Measurements from ENCODE around the gene KCNF1.

KCNF1 gene

DNA sequence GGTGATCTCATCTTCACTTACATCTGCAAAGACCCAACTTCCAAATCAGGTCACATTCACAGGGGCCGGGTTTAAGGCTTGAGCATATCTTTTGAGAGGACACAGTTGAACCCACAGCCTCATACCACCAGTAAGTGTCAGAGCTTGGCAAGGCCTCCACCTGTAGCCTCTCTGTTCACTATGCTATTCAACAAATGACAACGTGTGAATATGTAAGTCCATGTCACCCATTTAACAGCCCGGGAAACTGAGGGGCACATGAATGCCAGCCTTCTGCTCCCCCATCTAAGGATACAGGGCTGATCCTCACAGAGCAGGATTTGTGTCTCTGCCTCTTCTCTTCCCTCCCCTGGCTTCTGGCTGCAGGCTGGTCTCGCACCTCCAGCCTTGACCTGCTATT, 3.5 kb upstream of the KCNF1 start:
- Histone ChIP-seq H3K36me3 (ENCODE audit: insufficient read depth, low read length) (no peaks in the 10 kb centered on the region), H3K4me3 (ENCODE audit: low read depth in 1 of 2, low read length in 2 of 2) (no peak overlapping the region), H3K27ac (ENCODE audit: low read depth, low read length) (no peak overlapping the region), H3K9me3 (ENCODE audit: low read length) (no peaks in the 10 kb centered on the region), H3K9ac (ENCODE audit: low read length) (no peak overlapping the region), H3K4me1 (ENCODE audit: insufficient read depth, low read length) (no peaks in the 10 kb centered on the region), H3K27me3 (ENCODE audit: control insufficient read depth in 1 of 2, insufficient read depth in 2 of 2, low read length in 2 of 2) (peaks cover 0 to 17% of the 10 kb centered on the region in 2 donors)

DNA sequence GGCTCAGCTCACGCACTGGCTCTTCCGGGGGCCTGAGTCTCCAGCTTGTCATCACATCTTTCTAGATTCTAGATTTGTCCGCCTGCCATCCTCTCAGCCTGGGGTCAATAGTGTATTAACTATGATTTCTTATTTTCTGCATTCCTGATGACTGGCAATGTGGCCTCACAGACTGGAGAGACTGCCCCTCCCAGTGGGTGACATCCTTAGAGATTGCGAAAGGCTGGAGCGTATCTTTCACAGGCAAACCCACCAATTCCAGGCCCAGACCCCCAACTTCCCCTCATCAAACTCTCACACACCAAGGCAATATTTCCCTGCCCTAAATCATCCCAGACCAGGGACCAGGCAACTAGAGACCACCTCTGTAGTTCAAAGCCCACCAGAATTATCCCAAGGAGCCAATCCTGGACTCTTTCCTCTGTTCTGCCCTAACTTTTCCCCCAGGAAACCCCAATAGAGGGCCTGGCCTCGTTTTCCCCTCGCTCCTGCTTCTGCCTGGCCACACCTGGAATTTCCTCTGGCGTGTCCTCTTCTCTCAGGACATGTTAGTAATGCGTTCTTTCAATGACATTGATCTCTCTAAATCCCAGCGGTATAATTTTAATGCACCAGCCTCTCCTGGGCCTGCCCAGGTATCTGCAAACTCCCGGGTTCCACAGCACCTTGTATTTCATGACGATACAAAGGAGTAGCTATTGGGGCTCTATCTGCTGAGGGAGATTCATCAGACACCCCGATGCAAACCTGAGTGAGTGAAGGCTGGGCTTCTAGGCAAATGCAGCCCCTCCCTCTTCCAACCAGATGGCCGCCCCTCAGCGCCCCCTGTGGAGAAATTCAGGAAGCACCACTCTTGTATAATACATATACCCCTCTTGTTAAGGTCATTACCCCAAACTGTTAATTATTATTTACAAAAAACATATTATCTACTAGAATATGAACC, 2.4 kb upstream of the KCNF1 start:
- H3K27ac ChIP-seq (ENCODE audit: low read depth, low read length) = no peak overlapping the region
- no peaks in the 10 kb centered on the region for H3K4me1 ChIP-seq (ENCODE audit: insufficient read depth, low read length)
- H3K36me3 ChIP-seq (ENCODE audit: insufficient read depth, low read length) = no peaks in the 10 kb centered on the region
- peaks cover 0 to 27% of the 10 kb centered on the region in 2 donors for H3K27me3 ChIP-seq (ENCODE audit: control insufficient read depth in 1 of 2, insufficient read depth in 2 of 2, low read length in 2 of 2)
- H3K9me3 ChIP-seq (ENCODE audit: low read length) = no peaks in the 10 kb centered on the region
- no peak overlapping the region for H3K9ac ChIP-seq (ENCODE audit: low read length)
- H3K4me3 ChIP-seq (ENCODE audit: low read depth in 1 of 2, low read length in 2 of 2) = no peak overlapping the region

GRCh38 chr2:10909996-10910341, 1.8 kb upstream of the KCNF1 start:
- no peaks in the 10 kb centered on the region for H3K9me3 ChIP-seq (ENCODE audit: low read length)
- H3K36me3 ChIP-seq (ENCODE audit: insufficient read depth, low read length) = no peaks in the 10 kb centered on the region
- H3K4me1 ChIP-seq (ENCODE audit: insufficient read depth, low read length) = no peaks in the 10 kb centered on the region
- no peak overlapping the region for H3K4me3 ChIP-seq (ENCODE audit: low read depth in 1 of 2, low read length in 2 of 2)
- peaks cover 0 to 31% of the 10 kb centered on the region in 2 donors for H3K27me3 ChIP-seq (ENCODE audit: control insufficient read depth in 1 of 2, insufficient read depth in 2 of 2, low read length in 2 of 2)
- no peak overlapping the region for H3K9ac ChIP-seq (ENCODE audit: low read length)
- H3K27ac ChIP-seq (ENCODE audit: low read depth, low read length) = no peak overlapping the region

GRCh38 chr2:10910625-10911024, 1.1 kb upstream of the KCNF1 start:
- Histone ChIP-seq H3K9me3 (ENCODE audit: low read length) (no peaks in the 10 kb centered on the region), H3K4me1 (ENCODE audit: insufficient read depth, low read length) (no peaks in the 10 kb centered on the region), H3K4me3 (ENCODE audit: low read depth in 1 of 2, low read length in 2 of 2) (no peak overlapping the region), H3K36me3 (ENCODE audit: insufficient read depth, low read length) (no peaks in the 10 kb centered on the region), H3K27ac (ENCODE audit: low read depth, low read length) (no peak overlapping the region), H3K27me3 (ENCODE audit: control insufficient read depth in 1 of 2, insufficient read depth in 2 of 2, low read length in 2 of 2) (peaks cover 0 to 31% of the 10 kb centered on the region in 2 donors), H3K9ac (ENCODE audit: low read length) (no peak overlapping the region)

- Histone ChIP-seq H3K27me3 (ENCODE audit: control insufficient read depth in 1 of 2, insufficient read depth in 2 of 2, low read length in 2 of 2) (peaks cover 0 to 31% of the 10 kb centered on the region in 2 donors), H3K4me3 (ENCODE audit: low read depth in 1 of 2, low read length in 2 of 2) (peak overlapping the region; percentile 9 to 43), H3K27ac (ENCODE audit: low read depth, low read length) (no peak overlapping the region), H3K9ac (ENCODE audit: low read length) (no peak overlapping the region), H3K4me1 (ENCODE audit: insufficient read depth, low read length) (no peaks in the 10 kb centered on the region), H3K36me3 (ENCODE audit: insufficient read depth, low read length) (no peaks in the 10 kb centered on the region), H3K9me3 (ENCODE audit: low read length) (no peaks in the 10 kb centered on the region)
Measured at GRCh38 chr2:10912076-10912731, 470 bp downstream of the KCNF1 start.

DNA sequence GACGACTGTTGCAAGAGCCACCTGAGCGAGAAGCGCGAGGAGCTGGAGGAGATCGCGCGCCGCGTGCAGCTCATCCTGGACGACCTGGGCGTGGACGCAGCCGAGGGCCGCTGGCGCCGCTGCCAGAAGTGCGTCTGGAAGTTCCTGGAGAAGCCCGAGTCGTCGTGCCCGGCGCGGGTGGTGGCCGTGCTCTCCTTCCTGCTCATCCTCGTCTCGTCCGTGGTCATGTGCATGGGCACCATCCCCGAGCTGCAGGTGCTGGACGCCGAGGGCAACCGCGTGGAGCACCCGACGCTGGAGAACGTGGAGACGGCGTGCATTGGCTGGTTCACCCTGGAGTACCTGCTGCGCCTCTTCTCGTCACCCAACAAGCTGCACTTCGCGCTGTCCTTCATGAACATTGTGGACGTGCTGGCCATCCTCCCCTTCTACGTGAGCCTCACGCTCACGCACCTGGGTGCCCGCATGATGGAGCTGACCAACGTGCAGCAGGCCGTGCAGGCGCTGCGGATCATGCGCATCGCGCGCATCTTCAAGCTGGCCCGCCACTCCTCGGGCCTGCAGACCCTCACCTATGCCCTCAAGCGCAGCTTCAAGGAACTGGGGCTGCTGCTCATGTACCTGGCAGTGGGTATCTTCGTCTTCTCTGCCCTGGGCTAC, 1.2 kb downstream of the KCNF1 start:
- Histone ChIP-seq H3K27me3 (ENCODE audit: control insufficient read depth in 1 of 2, insufficient read depth in 2 of 2, low read length in 2 of 2) (peaks cover 0 to 31% of the 10 kb centered on the region in 2 donors), H3K9ac (ENCODE audit: low read length) (no peak overlapping the region)

GRCh38 chr2:10913501-10914271, 2.0 kb downstream of the KCNF1 start:
- H3K9me3 ChIP-seq (ENCODE audit: low read length) = no peaks in the 10 kb centered on the region
- no peak overlapping the region for H3K4me3 ChIP-seq (ENCODE audit: low read depth in 1 of 2, low read length in 2 of 2)
- H3K9ac ChIP-seq (ENCODE audit: low read length) = no peak overlapping the region
- H3K27me3 ChIP-seq (ENCODE audit: control insufficient read depth in 1 of 2, insufficient read depth in 2 of 2, low read length in 2 of 2) = peaks cover 0 to 31% of the 10 kb centered on the region in 2 donors
- no peaks in the 10 kb centered on the region for H3K4me1 ChIP-seq (ENCODE audit: insufficient read depth, low read length)
- no peaks in the 10 kb centered on the region for H3K36me3 ChIP-seq (ENCODE audit: insufficient read depth, low read length)
- no peak overlapping the region for H3K27ac ChIP-seq (ENCODE audit: low read depth, low read length)

More for the DNA sequence above, 1.2 kb downstream of the KCNF1 start:
- no peaks in the 10 kb centered on the region for H3K9me3 ChIP-seq (ENCODE audit: low read length)
- no peaks in the 10 kb centered on the region for H3K36me3 ChIP-seq (ENCODE audit: insufficient read depth, low read length)
- peak overlapping the region in 1 of 2 donors; percentile 0 for H3K4me3 ChIP-seq (ENCODE audit: low read depth in 1 of 2, low read length in 2 of 2)
- no peaks in the 10 kb centered on the region for H3K4me1 ChIP-seq (ENCODE audit: insufficient read depth, low read length)
- H3K27ac ChIP-seq (ENCODE audit: low read depth, low read length) = no peak overlapping the region

GRCh38 chr2:10914272-10914693, 2.5 kb downstream of the KCNF1 start:
- no peak overlapping the region for H3K9ac ChIP-seq (ENCODE audit: low read length)
- H3K27ac ChIP-seq (ENCODE audit: low read depth, low read length) = no peak overlapping the region
- no peak overlapping the region for H3K4me3 ChIP-seq (ENCODE audit: low read depth in 1 of 2, low read length in 2 of 2)
- H3K9me3 ChIP-seq (ENCODE audit: low read length) = no peaks in the 10 kb centered on the region
- H3K36me3 ChIP-seq (ENCODE audit: insufficient read depth, low read length) = no peaks in the 10 kb centered on the region
- peaks cover 0 to 31% of the 10 kb centered on the region in 2 donors for H3K27me3 ChIP-seq (ENCODE audit: control insufficient read depth in 1 of 2, insufficient read depth in 2 of 2, low read length in 2 of 2)
- no peaks in the 10 kb centered on the region for H3K4me1 ChIP-seq (ENCODE audit: insufficient read depth, low read length)

GRCh38 chr2:10915236-10915635, 3.5 kb downstream of the KCNF1 start:
- no peaks in the 10 kb centered on the region for H3K4me1 ChIP-seq (ENCODE audit: insufficient read depth, low read length)
- no peaks in the 10 kb centered on the region for H3K9me3 ChIP-seq (ENCODE audit: low read length)
- H3K9ac ChIP-seq (ENCODE audit: low read length) = no peak overlapping the region
- H3K4me3 ChIP-seq (ENCODE audit: low read depth in 1 of 2, low read length in 2 of 2) = no peak overlapping the region
- no peaks in the 10 kb centered on the region for H3K36me3 ChIP-seq (ENCODE audit: insufficient read depth, low read length)
- peaks cover 0 to 31% of the 10 kb centered on the region in 2 donors for H3K27me3 ChIP-seq (ENCODE audit: control insufficient read depth in 1 of 2, insufficient read depth in 2 of 2, low read length in 2 of 2)
- no peak overlapping the region for H3K27ac ChIP-seq (ENCODE audit: low read depth, low read length)

- H3K9me3 ChIP-seq (ENCODE audit: low read length) = no peaks in the 10 kb centered on the region
- H3K27me3 ChIP-seq (ENCODE audit: control insufficient read depth in 1 of 2, insufficient read depth in 2 of 2, low read length in 2 of 2) = peaks cover 0 to 30% of the 10 kb centered on the region in 2 donors
- no peak overlapping the region for H3K9ac ChIP-seq (ENCODE audit: low read length)
- no peaks in the 10 kb centered on the region for H3K4me1 ChIP-seq (ENCODE audit: insufficient read depth, low read length)
- H3K27ac ChIP-seq (ENCODE audit: low read depth, low read length) = no peak overlapping the region
- H3K4me3 ChIP-seq (ENCODE audit: low read depth in 1 of 2, low read length in 2 of 2) = no peak overlapping the region
- H3K36me3 ChIP-seq (ENCODE audit: insufficient read depth, low read length) = no peaks in the 10 kb centered on the region
Measured at GRCh38 chr2:10915731-10916276, 4.1 kb downstream of the KCNF1 start.
